BLaER1 (cell line): Measurements from ENCODE around the gene TNS3.

Source experiments
- H3K27ac ChIP-seq: shearing (Covaris generic); formaldehyde crosslinking; 2 replicates; pipeline ENCODE4 v1.8.1; 2022
- H3K27me3 ChIP-seq: shearing (Covaris generic); formaldehyde crosslinking; 2 replicates; pipeline ENCODE4 v1.8.1; 2022
- H3K36me3 ChIP-seq: shearing (Covaris generic); formaldehyde crosslinking; 2 replicates; pipeline ENCODE4 v1.8.1; 2022
- H3K4me1 ChIP-seq: shearing (Covaris generic); formaldehyde crosslinking; 2 replicates; pipeline ENCODE4 v1.8.1; 2022
- H3K4me2 ChIP-seq: shearing (Covaris generic); formaldehyde crosslinking; 2 replicates; pipeline ENCODE4 v1.8.1; 2022
- H3K4me3 ChIP-seq: shearing (Covaris generic); formaldehyde crosslinking; 2 replicates; pipeline ENCODE4 v1.8.1; 2022
- H3K9ac ChIP-seq: shearing (Covaris generic); formaldehyde crosslinking; 2 replicates; pipeline ENCODE4 v1.8.1; 2022
- H3K9me3 ChIP-seq: shearing (Covaris generic); formaldehyde crosslinking; 2 replicates; pipeline ENCODE4 v1.8.1; 2022
- H4K20me1 ChIP-seq: shearing (Covaris generic); formaldehyde crosslinking; 2 replicates; pipeline ENCODE4 v1.8.1; 2022
- Cebpa-rat ChIP-seq: shearing (Covaris generic); IDR thresholded peaks from 2 replicates; pipeline ENCODE4 v1.8.1; 2022

TNS3 gene

DNA sequence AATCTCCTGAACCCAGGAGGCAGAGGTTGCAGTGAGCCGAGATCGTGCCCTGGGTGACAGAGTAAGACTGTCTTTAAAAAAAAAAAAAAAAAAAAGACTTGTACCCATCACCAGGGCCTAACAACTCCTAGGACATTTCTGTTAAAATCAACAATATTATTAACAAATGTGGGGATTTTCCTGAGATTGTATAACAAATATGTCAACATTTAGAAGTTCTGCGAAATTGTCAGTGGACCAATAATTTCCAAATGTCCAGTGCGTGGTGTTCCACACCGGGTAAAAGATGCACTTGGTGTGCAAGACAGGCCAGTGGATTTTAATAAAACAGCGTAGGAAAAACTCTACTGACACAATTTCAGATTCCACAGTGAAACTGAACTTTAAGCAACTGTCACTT lies 71.1 kb downstream of the TNS3 start:
- Histone ChIP-seq H3K4me2 (no peak overlapping the region), H3K27me3 (no peaks in the 10 kb centered on the region), H3K36me3 (peaks cover 33% of the 10 kb centered on the region), H3K4me3 (no peak overlapping the region), H3K4me1 (peaks cover 27% of the 10 kb centered on the region), H3K27ac (no peak overlapping the region), H3K9me3 (peaks cover 13% of the 10 kb centered on the region), H4K20me1 (peaks cover 11% of the 10 kb centered on the region; the same call in 1 of the 2 replicates), H3K9ac (no peak overlapping the region)
- TF ChIP-seq Cebpa-rat: no peak

DNA sequence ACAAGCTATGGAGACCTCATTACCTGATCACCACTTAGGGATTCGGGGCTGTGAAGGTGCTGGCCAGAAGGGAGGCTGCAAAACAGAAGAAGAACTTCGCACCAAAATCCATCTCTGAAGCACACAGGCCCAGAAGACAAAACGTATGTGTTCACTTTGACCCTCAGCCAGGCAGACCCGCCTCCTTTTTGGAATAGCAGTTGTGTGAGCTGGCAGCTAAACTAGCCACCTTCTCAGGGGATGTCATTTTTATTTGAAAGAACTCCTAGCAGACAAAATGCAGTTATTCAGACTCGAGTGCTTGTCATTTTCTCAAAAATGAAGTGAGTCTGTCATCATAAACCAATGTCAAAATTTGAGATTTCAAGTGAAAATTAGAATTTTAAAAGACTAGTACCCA lies 71.7 kb downstream of the TNS3 start:
- no peak for TF ChIP-seq Cebpa-rat
- H3K9ac ChIP-seq: no peak overlapping the region
- H3K27me3 ChIP-seq: no peaks in the 10 kb centered on the region
- peaks cover 35% of the 10 kb centered on the region for H3K36me3 ChIP-seq
- peaks cover 31% of the 10 kb centered on the region for H3K4me1 ChIP-seq
- H3K4me3 ChIP-seq: no peak overlapping the region
- peaks cover 11% of the 10 kb centered on the region; the same call in 1 of the 2 replicates for H4K20me1 ChIP-seq
- H3K27ac ChIP-seq: no peak overlapping the region
- H3K9me3 ChIP-seq: peaks cover 13% of the 10 kb centered on the region
- H3K4me2 ChIP-seq: no peak overlapping the region

DNA sequence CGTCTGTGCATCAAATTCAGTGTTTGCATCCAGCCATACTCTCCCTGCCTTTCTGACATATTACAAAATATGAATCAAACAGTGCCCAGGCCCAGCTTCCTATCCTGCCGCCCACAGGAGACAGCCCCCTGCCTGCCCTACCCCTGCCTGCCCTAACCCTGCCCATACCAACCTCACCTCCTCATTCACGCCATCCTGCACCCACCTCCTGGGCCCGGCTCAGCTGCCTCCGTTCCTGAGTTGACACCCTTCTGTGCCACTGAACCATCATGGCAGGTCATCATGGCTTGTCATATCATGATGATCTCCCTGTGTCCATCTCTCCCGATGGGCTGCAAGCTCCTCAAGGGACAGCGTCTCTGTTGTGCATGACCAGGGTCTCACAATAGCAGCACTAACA lies 72.3 kb downstream of the TNS3 start:
- Histone ChIP-seq H3K4me2 (no peak overlapping the region), H3K4me3 (no peak overlapping the region), H3K27ac (no peak overlapping the region), H4K20me1 (peaks cover 11% of the 10 kb centered on the region; the same call in 1 of the 2 replicates), H3K9me3 (peaks cover 13% of the 10 kb centered on the region), H3K9ac (no peak overlapping the region), H3K36me3 (peaks cover 38% of the 10 kb centered on the region), H3K27me3 (no peaks in the 10 kb centered on the region), H3K4me1 (peaks cover 32% of the 10 kb centered on the region)
- TF ChIP-seq Cebpa-rat: no peak

DNA sequence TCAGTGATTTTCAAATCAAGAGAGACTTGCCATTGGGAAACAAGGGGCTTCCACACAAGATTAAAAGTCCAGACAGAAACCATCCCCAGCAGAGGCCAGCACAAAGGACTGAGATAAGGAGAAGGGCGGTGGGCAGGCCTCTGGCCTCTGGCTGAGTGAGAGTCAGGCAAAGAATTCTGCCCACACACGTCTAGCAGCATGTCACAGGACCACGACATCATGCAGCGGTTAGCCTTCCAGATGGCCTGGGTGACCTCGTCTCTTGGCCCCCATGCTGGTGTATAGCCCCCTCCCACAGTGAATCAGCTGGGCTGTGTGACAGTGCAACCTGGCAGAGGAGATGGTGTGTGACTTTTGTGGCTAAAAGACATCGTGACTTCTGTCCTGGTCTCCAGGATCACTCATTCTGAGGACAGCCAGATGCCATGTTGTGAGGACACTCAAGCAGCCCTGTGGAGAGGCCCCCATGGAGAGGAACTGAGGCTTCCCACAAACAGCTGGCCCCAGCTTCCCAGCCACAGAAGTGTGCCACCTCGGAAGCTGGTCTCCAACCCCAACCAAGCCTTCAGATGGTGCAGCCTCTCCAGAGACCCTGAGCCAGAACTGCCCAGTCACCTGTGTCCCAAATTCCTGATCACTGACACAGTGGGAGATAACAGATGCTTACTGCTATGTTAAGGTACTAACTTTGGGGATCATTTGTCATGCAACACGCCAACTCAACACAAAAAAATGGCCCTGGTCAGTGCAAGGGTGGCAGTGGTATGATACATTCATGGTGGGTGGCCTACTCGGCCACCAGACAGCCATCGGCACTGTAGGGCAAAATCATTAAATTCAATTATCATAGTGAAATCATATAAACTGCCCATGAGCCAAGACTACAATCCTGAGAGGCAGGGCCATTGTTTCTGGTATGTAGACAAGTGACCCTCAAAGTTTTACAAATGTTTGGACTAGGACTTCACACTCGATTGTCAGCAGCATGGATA lies 73.2 kb downstream of the TNS3 start:
- H3K4me2 ChIP-seq: peak overlapping the region; percentile 15; the same call in 1 of the 2 replicates

DNA sequence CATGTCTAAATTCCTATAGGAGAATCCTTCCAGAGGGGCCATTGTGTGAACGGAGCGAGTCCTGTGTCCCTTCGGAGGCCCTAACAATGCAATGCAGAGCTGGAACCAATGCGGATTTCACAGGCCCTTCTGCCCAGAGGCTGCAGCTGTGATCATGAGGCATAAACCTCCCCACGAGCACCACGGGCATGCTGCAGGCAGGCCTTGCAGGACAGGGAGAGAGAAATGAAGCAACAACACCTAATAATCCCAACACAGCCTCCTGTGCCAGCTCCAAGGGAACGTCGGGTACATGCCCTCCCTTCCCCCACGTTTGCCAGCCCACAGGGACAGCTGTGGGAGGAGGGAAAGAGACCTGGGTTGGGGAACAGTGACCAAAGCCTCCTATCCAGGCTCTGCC lies 74.4 kb downstream of the TNS3 start:
- Histone ChIP-seq H3K4me2 (no peak overlapping the region), H3K4me3 (no peak overlapping the region), H4K20me1 (0 out of 2 replicates have a peak, but pooled peaks cover 11% of the 10 kb centered on the region), H3K27ac (no peak overlapping the region), H3K9ac (no peak overlapping the region), H3K36me3 (peaks cover 45% of the 10 kb centered on the region), H3K4me1 (peaks cover 43% of the 10 kb centered on the region), H3K27me3 (no peaks in the 10 kb centered on the region), H3K9me3 (peaks cover 13% of the 10 kb centered on the region)
- no peak for TF ChIP-seq Cebpa-rat

More for the DNA sequence above, 73.2 kb downstream of the TNS3 start:
- TF ChIP-seq Cebpa-rat: no peak
- Histone ChIP-seq H3K27ac (no peak overlapping the region; the same call in 1 of the 2 replicates), H3K27me3 (no peaks in the 10 kb centered on the region), H3K9me3 (peaks cover 13% of the 10 kb centered on the region), H3K4me3 (no peak overlapping the region), H3K36me3 (peaks cover 45% of the 10 kb centered on the region), H4K20me1 (0 out of 2 replicates have a peak, but pooled peaks cover 5% of the 10 kb centered on the region), H3K9ac (no peak overlapping the region), H3K4me1 (peaks cover 35% of the 10 kb centered on the region)

DNA sequence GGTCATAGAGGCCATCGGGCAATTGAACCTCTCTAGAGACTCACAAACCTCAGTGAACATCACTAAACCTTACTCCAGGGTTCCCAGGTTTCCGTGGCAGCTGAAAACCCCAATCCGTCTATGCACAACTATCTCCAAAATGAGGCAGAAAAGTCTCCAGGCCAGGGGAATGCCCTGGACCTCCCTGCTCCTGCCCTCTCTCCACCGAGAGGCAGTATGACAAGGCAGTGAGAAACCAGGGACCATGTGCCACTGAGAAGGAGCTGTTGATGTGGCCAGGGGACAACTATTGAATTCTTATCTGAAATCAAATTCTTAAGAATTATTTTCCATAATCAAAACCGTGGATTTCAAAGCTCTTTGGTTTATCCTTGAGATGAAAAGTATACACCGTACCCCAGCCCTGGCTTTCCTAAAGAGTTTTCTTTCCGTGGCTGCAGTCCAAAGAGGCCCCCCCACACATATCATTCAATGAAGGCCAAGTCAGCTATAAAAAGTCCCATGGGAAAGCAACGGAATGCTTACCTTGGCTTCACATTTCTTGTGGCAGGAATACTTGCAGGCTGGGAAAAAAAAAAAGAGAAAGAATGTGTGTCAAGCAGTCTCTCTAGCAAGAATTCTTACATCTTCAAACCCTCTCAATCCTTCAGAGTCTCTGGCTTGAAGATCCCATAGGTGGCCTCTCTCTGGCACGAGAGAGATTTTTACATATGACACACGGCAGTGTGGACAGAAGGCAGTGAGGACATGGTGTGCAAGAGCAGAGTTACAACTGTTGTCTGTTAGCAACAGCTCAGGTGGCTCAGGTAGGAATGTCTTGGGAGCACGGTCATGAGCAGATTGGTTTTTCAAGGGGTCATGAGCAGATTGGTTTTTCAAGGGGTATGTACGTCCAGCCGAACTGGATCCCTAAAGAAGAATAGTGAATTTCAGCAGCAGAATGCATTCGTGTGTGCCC lies 75.2 kb downstream of the TNS3 start:
- no peak overlapping the region for H3K4me2 ChIP-seq
- H3K27me3 ChIP-seq: no peaks in the 10 kb centered on the region
- peaks cover 45% of the 10 kb centered on the region for H3K36me3 ChIP-seq
- H3K9ac ChIP-seq: no peak overlapping the region
- no peak for TF ChIP-seq Cebpa-rat
- H3K27ac ChIP-seq: no peak overlapping the region
- peaks cover 13% of the 10 kb centered on the region for H3K9me3 ChIP-seq
- H4K20me1 ChIP-seq: 0 out of 2 replicates have a peak, but pooled peaks cover 11% of the 10 kb centered on the region
- H3K4me1 ChIP-seq: peaks cover 43% of the 10 kb centered on the region
- H3K4me3 ChIP-seq: no peak overlapping the region

DNA sequence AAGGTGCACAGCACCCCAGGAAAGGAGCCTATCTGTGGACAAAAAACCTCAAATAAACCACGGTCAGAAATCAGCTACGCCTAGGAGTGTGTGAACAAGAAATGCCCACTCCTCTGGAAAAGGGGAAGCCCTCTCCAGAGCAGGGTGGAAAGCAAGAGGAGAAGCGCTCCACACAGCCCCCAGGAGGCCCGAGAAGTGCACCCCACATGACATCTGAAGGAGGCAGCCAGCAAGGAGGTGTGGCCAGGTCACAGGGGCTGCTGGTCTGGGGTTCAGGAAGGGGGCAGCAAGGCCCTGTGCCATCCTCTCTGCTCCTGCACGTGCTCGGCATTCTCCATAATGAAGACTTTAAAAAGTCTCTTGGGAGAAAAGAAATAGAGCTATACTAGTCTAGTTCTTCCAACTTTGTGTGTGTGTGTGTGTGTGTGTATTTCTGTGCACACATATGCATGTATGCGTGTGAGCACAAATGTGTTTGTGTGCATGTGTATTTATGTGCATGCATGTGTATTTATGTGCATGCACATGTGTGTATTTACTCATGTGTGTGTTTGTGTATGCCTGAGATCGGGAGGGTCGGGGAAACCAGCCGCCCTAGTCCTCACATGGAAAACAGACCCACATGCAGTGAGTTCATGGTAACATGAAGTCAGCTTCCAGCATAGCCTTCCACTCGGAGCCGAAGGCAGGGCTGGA lies 76.5 kb downstream of the TNS3 start:
- H3K36me3 ChIP-seq: peaks cover 45% of the 10 kb centered on the region
- H3K4me3 ChIP-seq: no peak overlapping the region
- H3K27me3 ChIP-seq: no peaks in the 10 kb centered on the region
- no peak overlapping the region for H3K4me2 ChIP-seq
- H4K20me1 ChIP-seq: 0 out of 2 replicates have a peak, but pooled peaks cover 9% of the 10 kb centered on the region
- peaks cover 13% of the 10 kb centered on the region for H3K9me3 ChIP-seq
- TF ChIP-seq Cebpa-rat: no peak
- H3K4me1 ChIP-seq: peaks cover 51% of the 10 kb centered on the region
- H3K9ac ChIP-seq: no peak overlapping the region
- 0 out of 2 replicates have a peak overlapping the region, but pooled peaks have one; percentile 8 for H3K27ac ChIP-seq

DNA sequence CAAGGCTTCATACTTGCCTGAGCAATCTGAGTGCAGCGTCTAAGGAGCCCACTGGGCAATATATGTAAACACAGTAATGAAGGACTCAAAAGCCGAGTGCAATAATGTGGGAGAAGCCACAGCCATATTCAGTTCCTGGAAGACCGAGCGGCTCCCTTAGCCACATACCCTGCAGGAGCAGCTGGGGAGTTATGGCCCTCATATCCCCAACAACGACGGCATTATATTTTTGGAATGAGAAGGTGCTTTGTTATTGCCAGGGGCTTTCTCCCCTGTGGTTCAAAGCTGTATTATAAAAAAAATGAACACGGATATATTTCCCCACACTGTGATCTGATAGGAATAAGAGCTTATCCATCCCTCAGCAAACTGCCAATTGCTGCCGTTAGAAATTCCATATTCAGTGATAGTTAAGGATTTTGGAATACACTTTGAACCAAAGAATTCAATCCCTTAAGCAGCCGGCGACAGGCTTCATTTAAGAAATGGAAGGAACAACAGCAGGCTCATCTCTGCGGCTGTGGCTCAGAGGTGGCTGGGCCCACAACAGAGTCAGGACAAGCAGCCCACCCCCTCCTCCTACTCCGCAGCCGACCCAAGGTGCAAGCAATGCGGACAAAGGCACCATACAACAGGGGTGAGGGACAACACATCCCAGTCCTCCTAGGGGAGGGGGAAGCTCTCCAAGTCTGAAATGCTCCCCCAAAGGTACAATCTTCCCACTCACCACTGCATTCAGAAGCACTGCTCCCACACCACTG lies 77.2 kb downstream of the TNS3 start:
- Histone ChIP-seq H3K4me2 (no peak overlapping the region), H3K4me1 (peaks cover 59% of the 10 kb centered on the region), H3K27me3 (no peaks in the 10 kb centered on the region), H3K9me3 (peaks cover 13% of the 10 kb centered on the region), H4K20me1 (0 out of 2 replicates have a peak, but pooled peaks cover 9% of the 10 kb centered on the region), H3K36me3 (peaks cover 41% of the 10 kb centered on the region), H3K27ac (0 out of 2 replicates have a peak overlapping the region, but pooled peaks have one; percentile 8), H3K9ac (no peak overlapping the region), H3K4me3 (no peak overlapping the region)
- TF ChIP-seq Cebpa-rat: no peak
